Kasumi-1 (cell line): ENCODE measurements around the gene TMEM198.

Source experiments
- DNase-seq, 2 experiments: peaks; one replicate each; lab custom pipeline; 2025; lab: John Stamatoyannopoulos, UW

Gene TMEM198

GRCh38 chr2:219508971-219509779, 34.7 kb upstream of the TMEM198 start:
- DNase-seq, result no peak

- peak; percentile 15 to 22 for DNase-seq
Observed at GRCh38 chr2:219509780-219510511, 33.9 kb upstream of the TMEM198 start.

DNA sequence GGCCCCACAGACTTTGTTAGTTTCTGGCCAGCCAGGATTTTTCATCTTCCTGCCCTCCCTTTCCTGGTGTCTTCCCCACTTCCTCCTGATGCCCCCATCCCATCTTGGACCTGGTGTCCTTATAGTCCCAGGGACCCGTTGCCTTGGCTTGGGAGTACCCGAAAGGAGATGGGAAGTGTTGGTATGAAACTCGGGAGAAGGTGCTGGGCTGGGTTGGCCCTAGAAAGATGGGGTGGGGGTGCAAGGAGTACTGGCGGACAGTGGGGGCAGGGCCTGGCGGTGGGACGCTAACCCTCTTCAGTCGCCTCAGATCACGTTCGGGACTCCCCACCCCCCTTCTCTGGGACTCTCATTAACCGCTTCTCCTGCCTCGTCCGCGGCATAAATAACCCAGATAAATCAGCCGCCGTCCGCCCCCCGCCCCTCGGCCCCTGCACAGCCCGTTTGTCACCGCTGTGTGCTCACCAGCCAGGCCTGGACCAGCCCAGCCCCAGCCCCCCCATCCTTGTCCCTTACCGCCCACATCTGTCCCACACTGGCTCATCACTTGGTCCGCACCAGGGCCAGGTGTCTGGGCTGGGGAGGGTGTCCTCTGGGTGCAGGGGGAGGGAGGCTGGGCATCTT, 33.2 kb upstream of the TMEM198 start:
- no peak for DNase-seq

DNA sequence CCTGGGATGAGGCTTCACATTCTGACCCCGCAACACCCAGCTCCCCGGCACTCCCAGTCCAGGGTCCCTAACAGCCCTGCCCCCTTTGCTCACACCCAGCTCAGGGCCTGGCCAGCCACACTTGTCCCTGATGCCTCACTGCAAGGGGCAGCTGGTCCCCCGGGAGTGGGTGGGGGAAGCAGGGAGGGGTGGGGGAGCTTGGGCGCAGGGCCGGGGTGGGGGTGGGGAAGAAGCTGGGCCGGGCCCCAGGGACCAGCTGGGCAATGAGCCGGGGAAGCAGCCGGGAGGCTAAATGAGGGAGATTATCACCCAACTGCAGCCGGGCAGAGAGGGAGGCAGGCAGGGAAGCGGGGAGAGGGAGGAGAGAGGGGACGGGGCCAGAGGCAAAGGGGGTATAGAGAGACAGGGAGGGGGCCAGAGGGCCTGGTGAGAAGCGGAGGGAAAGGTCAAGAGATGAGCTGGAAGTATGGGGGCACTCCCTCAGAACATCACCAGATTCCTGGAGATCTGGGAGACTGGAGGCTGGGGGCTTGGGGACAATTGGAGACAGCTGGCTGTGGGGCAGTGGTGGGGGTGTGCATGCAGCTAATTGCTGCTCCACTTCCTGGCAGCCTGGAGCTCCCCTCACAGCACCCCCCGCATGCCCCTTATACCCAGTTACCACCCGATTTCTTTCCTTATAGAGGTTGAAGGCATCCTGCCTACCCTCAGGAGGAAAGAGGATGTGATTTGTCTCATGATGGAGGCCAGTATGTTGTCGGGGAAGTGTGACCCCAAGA, 32.1 kb upstream of the TMEM198 start:
- DNase-seq, result no peak

DNA sequence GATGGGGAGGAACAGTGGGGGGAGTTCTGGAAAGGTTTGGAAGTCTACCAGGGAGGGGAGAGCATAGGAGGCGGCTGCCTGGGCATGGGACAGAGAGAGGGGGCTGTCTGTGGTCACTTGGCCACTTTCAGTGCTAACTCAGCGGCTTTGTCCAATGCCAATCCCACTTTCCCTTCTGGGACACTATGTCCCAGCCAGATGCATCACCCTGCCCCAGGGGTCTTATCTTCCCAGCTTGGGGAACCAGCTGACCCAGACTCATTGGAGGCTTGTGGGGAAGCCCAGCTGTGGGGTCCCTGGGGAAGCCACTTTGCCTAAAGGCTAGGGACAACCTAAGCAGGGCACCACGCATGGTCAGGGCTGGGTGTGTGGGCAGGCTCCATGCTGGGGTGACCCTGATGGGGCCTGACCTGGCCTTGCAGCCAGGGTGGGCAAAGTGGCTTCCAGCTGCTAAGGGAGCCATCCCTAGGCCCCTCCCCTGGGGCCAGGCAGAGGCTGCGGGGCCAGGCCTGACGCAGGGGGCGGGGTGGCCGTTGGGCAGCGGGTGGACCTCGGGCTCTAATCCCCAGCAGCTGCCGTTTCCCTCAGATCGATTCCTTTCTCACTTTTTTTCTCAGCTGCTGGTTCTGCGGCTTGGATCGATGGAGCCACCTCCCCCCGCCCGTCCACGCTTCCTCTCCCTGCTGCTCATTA, 31.2 kb upstream of the TMEM198 start:
- no peak for DNase-seq

GRCh38 chr2:219513787-219514186, 30.0 kb upstream of the TMEM198 start:
- DNase-seq, result no peak

DNA sequence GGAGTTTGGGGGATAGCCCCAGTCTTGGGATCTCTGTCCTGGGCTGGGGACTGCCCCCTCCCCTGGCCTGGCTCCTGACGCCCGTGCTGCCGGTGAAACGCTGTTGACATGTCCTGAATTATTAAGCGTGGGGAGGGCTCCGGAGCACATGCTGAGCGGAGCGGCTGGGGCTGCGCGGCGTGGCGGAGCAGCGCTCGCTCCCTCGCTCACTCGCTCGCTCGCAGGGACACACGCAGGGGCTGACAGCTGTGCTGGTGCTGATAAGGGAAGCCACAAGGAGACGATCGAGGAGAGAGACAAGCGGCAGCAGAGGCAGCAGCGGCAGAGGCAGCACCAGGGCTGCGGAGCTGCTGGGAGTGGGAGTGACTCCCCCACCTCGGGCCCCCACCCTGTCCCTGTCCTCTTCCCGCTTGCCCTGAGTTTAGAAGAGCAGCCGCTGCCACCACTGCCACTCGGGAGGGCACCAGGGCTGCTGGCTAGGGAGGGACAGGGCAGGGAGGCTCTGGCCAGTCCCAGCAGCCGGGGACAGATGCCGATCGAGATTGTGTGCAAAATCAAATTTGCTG, 29.5 kb upstream of the TMEM198 start, which contains the start of gene ASIC4:
ASIC4 (plus strand) TSS at position 287 of the 566 bp plus-strand sequence; CDS start at position 530, 243 bp downstream.
- DNase-seq, result peak; percentile 32 to 41

DNA sequence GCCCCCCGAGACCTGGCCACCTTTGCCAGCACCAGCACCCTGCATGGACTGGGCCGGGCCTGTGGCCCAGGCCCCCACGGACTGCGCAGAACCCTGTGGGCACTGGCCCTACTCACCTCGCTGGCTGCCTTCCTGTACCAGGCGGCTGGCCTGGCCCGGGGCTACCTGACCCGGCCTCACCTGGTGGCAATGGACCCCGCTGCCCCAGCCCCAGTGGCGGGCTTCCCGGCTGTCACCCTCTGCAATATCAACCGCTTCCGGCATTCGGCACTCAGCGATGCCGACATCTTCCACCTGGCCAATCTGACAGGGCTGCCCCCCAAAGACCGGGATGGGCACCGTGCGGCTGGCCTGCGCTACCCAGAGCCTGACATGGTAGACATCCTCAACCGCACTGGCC, 29.0 kb upstream of the TMEM198 start:
- no peak for DNase-seq

DNA sequence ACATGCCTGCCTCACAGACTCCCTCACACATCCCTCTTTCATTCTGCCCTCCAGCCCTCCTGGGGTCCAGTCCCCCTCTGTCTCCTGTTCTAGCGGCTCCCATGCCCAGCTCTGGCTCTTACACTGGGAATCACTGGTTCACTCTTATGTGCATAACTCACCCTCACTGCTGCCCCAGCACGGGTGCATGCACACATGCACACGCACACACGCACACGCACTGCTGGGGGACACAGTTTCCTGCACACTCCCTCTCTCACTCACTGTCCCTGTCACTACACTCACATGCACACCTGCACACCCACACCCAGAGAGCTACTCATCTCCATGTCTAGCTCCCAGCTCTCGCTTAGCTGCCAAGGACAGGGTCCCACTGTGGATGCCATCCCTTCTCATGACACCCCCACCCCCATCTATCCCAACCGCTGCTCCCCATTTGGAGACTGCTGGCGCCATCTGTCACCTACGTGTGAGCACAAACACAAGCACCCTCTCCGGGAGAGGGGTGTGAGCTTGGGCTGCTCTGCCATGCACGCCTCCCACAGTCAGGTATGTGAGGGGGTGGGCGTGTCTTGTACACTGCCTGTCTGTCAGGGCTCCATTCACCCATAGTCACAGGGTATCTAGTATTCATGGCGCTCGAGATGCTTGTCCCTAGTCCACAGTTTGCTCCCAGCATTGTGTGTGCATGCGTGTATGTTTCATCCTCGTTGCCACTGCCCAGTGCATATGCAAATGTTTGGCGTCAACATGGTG, 27.8 kb upstream of the TMEM198 start:
- no peak for DNase-seq

DNA sequence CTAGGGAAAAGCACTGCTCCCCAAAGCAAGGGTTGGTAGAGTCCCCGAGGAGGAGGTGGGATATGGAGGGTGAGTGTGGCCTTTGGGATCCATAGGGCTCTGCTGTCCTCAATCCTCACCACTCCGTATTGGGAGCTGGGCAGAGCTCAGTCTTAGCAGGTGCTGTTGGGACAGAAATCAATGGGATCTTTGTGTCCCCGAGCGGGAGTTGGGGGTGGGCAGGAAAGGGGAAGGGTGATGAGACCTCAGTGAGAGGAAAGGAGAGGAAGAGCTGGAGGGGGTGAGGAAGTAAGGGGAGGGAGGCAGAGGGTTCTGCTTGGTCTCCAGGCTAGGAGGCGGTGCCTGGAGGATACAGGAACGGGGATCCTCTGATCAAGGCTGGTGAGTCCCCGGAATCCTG, 26.9 kb upstream of the TMEM198 start:
- no peak for DNase-seq

DNA sequence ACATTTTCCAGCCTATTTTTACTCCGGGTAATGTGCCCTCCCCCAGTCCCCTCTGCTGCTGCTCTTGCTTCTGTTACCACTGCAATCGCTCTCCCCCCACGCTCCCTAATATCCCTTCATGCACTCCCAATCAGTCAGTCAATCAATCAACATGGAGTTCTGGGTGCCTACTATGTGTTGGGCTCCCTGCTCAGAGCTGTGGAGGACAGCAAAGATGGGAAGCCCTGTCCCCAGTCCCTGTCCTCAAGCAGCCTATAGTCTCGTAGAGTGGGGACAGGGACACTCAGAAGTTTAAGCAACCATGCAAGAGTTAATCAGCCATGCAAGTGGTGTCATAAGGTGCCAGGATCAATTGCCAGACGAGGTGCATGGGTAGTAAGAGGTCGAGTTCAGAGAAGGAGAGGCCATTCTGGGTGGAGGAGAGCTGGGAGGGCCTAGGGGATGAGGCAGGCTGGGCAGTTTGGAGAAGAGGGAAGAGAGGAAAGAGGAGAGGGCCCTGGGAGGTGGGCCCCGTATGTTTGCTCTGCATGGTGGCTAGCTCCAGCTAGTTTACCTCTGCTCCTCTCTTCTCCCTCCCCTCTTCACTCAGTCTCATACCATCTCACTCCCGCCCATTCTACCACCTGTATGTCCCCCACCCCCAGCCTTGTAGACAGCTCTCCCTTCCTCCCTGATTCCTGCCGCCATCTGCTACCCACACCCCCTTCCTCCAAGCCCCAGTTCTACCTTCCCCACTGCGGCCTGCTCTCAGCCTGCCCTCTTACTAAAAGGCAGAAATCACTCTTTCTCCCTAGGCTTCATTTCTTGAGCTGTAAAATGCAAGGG, 25.7 kb upstream of the TMEM198 start:
- DNase-seq, result no peak

GRCh38 chr2:219519526-219519916, 24.3 kb upstream of the TMEM198 start:
- DNase-seq, result no peak

DNA sequence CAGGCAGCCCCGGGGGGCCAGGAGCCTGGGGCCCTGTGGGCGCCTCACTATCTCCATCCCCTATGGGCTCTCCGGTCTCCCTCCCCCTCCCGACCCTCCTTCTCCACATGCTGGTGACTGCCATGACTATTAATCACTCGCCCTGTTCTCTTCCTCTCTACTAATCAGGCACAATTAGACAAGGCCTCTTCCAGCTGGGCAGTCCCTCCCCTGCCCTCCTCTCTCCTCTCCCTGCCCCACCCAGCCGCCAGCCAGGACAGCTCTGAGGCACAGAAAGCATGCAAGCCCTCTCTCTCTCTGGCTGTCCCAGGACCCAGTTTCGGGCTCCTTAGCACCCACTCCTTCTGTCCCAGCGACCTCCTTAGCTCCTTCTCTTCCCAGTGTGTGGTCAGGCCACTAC, 23.7 kb upstream of the TMEM198 start:
- no peak for DNase-seq

DNA sequence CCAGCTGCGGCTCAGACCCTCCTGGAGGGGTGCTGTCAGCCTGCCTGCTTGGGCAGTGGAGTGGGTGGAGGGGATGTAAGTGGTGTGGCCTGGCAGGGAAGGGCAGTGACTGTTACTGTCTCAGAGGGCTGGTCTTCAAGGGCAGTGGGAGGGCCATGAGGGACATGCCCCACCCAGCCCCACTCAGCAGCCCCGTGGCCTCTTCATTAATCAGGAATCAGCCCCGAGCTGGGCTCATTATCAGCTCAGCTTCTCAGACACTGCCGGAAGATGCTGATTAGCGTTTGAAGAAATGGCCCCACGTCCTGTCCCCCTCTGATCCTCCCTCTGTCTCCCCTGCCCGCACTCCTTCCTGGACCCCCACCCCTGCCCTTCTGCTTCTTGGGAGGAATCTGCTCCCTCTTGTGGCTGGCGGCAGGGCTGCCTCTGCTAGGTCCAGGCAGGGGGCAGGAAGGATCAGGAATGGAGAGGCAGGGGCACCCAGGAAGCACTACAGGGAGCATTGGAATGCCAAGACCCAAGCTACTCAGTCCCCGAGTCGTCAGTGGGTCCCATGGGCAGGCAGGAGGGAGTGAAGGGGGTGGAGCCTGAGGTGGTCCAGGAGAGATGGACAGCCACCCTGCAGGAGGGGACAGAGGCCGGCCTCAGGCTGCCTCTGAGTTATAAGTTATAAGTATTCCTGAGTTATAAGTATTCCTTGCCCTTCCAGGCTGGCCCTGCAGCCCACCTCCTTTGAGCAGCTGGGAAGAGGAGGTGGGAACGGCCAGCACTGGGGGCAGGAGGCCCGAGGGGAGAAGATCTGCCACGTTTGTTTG, 22.6 kb upstream of the TMEM198 start:
- DNase-seq, result peak; percentile 4 to 25

- DNase-seq, result no peak
Observed at GRCh38 chr2:219522111-219523030, 21.5 kb upstream of the TMEM198 start.

DNA sequence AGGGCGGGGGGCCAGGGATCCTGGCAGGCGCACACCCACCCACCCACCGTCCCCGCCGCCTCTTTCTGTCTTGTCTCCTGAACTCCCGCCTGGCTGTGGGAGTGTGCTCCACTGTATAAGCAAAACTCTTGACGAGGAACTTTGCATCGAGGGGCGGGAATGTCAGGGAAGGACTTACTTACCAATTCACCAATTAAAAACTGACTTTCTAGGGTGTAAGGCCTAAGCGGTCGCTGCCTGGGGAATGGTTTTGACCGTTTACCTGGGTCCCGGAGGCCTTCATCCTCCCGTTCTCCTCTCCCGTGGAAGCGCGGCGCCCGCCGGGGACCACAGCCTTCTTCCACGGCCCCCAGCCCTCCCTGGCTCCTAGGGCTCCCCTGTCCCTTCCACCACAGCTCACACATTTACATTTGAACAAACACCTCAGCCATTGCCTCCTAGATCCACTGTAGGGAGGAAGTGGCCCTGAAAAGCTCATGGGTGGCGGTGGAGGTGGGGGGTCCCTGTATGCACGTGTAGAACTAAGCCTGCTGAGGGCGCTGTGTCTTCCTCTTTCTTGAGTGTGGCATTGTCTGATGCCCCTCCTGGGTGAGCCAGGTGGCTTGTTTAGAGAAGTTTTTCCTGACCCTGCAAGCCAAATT, 20.7 kb upstream of the TMEM198 start:
- DNase-seq, result no peak

DNA sequence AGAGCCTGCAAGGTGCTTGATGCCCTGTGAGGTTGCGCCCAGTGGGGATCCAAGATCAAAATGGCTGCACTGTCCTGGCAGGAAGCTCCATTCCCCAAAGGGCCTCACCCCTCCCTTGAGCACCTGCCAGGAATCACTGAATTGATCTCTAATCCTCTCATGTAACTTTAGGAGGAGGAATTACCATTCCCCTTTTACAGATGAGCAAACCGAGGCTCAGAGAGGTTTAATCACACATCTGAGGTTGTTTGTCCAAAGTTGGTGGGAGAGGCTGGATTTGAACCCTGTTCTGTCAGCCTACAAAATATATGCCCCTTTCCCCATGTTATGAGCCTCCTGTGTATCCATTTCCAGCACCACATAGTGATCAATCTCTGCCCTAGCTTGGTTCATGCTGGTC, 19.0 kb upstream of the TMEM198 start:
- DNase-seq, result no peak
